ENCODE results near the gene BCL6B. TPM values are rescaled to one million over a fixed set of nuclear protein-coding genes. Genes with fewer than 3 reads are reported as not detected.

Gene BCL6B
- total RNA-seq, 4 donors from 2014 or later, result 0.93 to 3.9 (median 3.3) TPM

- Histone ChIP-seq H3K27ac (no peak overlapping the region), H3K4me3 (no peak overlapping the region), H3K9me3 (no peaks in the 10 kb centered on the region), H3K27me3 (peaks cover 16% of the 10 kb centered on the region), H3K4me1 (peaks cover 0 to 20% (median 0%) of the 10 kb centered on the region in 3 donors), H3K36me3 (no peaks in the 10 kb centered on the region)
- TF ChIP-seq POLR2AphosphoS5 (IDR thresholded peaks at IDR 0.05) (no peak), EP300 (IDR thresholded peaks at IDR 0.05) (no peak), POLR2A (IDR thresholded peaks at IDR 0.05) (no peak), CTCF (IDR thresholded peaks at IDR 0.05) (no peak)
- no peak for ATAC-seq
- WGBS, 2 donors (ENCODE audit: low coverage in 1 of 2), result 68% methylated on average over 7 of the region's 7 CpGs; no CpG with 5 or more reads in 1 of the 2 donors
These were observed 55.2 kb downstream of the BCL6B start for GRCh38 chr17:7077911-7078546.

GRCh38 chr17:7078711-7079110 is 55.9 kb downstream of the BCL6B start:
- ATAC-seq, result no peak
- WGBS, 2 donors (ENCODE audit: low coverage in 1 of 2), result 68 to 94% methylated on average over 9 to 10 of the region's 10 CpGs
- Histone ChIP-seq H3K4me1 (peaks cover 0 to 20% (median 0%) of the 10 kb centered on the region in 3 donors), H3K9me3 (no peaks in the 10 kb centered on the region), H3K27ac (no peak overlapping the region), H3K36me3 (no peaks in the 10 kb centered on the region), H3K4me3 (peak overlapping the region in 1 of 2 donors; percentile 30), H3K27me3 (peaks cover 16% of the 10 kb centered on the region)
- TF ChIP-seq POLR2AphosphoS5 (IDR thresholded peaks at IDR 0.05) (no peak), CTCF (IDR thresholded peaks at IDR 0.05) (no peak), EP300 (IDR thresholded peaks at IDR 0.05) (no peak), POLR2A (IDR thresholded peaks at IDR 0.05) (no peak)

Small RNA genes within 50 kb of the gene (small RNA-seq; reads per million reads assigned to genes)
- gene AC120057.1, result 0 reads per million in 4 donors

Other genes starting within 250 kb of the BCL6B start
- gene FBXO39, start 246.8 kb upstream of the BCL6B start, total RNA-seq, result 1 to 10 TPM in 1 of 4 donors, not detected in 3; 2.3 TPM
- gene TEKT1, start 191.3 kb upstream of the BCL6B start, total RNA-seq, result under 1 TPM in 1 of 4 donors, not detected in 3; 0.27 TPM
- gene ALOX12, start 27.0 kb upstream of the BCL6B start, total RNA-seq, result under 1 TPM in 2 of 4 donors, not detected in 2; 0.19 to 0.62 TPM
- gene RNASEK, start 10.4 kb upstream of the BCL6B start, total RNA-seq, result 100 to 1,000 TPM; 150 to 211 (median 170) TPM
- under 1 TPM in 3 of 4 donors, not detected in 1; 0.58 to 0.81 (median 0.72) TPM for gene SLC16A13, start 13.0 kb downstream of the BCL6B start, total RNA-seq
- under 1 TPM in 3 of 4 donors, not detected in 1; 0.32 to 0.54 (median 0.39) TPM for gene SLC16A11, start 21.0 kb downstream of the BCL6B start, total RNA-seq
- 10 to 100 TPM in 2 of 4 donors, 1 to 10 TPM in 2; 3.8 to 25.6 (median 11.3) TPM for gene CLEC10A, start 57.2 kb downstream of the BCL6B start, total RNA-seq
- 1 to 10 TPM in 1 of 4 donors, under 1 TPM in 1, not detected in 2; 0.79 to 1.3 TPM for gene ASGR2, start 91.8 kb downstream of the BCL6B start, total RNA-seq
- 1 to 10 TPM in 1 of 4 donors, under 1 TPM in 1, not detected in 2; 0.54 to 1.2 TPM for gene ASGR1, start 156.3 kb downstream of the BCL6B start, total RNA-seq
- 10 to 100 TPM; 14.1 to 21.7 (median 16.5) TPM for gene DLG4, start 196.8 kb downstream of the BCL6B start, total RNA-seq
- gene ACADVL, start 196.9 kb downstream of the BCL6B start, total RNA-seq, result 100 to 1,000 TPM; 331 to 508 (median 475) TPM
- 10 to 100 TPM; 33.0 to 53.9 (median 45.0) TPM for gene DVL2, start 211.5 kb downstream of the BCL6B start, total RNA-seq
- gene PHF23, start 216.4 kb downstream of the BCL6B start, total RNA-seq, result 10 to 100 TPM; 29.4 to 38.2 (median 31.0) TPM
- 100 to 1,000 TPM; 289 to 437 (median 386) TPM for gene GABARAP, start 219.4 kb downstream of the BCL6B start, total RNA-seq
- gene CTDNEP1, start 228.7 kb downstream of the BCL6B start, total RNA-seq, result 10 to 100 TPM; 33.8 to 66.3 (median 52.5) TPM
- 10 to 100 TPM; 29.6 to 36.8 (median 33.8) TPM for gene ELP5, start 229.2 kb downstream of the BCL6B start, total RNA-seq
- gene CLDN7, start 239.4 kb downstream of the BCL6B start, total RNA-seq, result 10 to 100 TPM in 1 of 4 donors, 1 to 10 TPM in 2, not detected in 1; 1.4 to 16.9 (median 4.7) TPM

Measured in gastroesophageal sphincter (tissue), 4 donors.